ENCODE measurements around the gene TUSC2.

TUSC2 gene

DNA sequence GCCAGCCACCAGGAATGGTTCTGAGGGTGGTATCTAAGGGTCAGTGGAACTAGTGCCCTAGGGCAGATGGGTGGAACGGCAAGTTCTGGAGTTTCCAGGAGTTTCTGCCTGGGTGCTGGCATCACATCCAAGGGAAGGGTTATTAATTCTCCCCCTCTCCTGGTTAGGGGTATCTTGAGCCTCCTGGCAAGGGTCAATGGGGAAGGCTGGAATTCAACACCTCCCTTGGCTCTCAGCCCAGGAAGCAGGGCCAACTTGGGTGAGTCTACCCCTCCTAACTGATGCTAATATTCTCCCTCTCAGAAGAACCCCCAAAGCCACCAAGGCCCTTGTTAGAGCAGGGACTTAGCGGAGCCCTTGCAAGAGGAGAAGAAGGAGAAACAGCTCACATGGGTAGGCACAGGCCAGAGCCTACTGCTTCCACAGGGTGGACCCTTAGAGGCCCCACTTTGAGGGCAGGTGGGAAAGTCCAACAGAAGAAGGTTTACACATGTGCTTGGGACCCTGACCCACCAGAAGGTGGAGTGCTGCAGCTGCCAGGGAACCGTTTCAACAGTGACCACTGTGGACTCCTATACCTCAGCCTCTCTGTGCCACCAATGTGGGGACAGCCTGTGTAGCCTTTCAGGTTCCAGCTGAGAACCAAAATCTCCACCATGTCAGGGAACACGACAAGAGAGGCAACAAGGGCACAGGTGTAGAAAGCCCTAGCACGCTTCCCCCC, 28.0 kb upstream of the TUSC2 start:
- DNase-seq (ENCODE audit: extremely low spot score, insufficient read length, low read depth), result no peak
- no peak for FAIRE-seq

DNA sequence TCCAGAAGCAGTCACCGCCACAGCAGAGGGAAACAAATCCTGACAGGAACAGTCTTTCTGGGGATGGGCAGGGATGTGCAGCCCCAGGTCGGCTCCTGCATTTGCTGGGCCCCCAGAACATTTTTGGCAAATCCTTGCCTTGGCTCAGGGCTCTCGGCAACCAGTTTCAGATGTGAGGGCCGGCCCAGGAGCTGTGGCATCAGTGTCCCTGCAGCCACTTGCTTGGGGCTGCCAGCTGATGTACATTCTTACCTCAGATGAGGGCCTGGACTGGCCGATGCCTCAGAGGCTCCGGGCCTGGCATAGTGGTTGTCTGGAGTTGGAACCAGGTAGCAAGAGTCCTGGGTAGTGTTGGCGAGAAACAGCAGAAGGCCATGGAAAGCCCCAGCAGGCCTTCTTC, 26.8 kb upstream of the TUSC2 start:
- no peak for FAIRE-seq
- no peak for DNase-seq (ENCODE audit: extremely low spot score, insufficient read length, low read depth)

DNA sequence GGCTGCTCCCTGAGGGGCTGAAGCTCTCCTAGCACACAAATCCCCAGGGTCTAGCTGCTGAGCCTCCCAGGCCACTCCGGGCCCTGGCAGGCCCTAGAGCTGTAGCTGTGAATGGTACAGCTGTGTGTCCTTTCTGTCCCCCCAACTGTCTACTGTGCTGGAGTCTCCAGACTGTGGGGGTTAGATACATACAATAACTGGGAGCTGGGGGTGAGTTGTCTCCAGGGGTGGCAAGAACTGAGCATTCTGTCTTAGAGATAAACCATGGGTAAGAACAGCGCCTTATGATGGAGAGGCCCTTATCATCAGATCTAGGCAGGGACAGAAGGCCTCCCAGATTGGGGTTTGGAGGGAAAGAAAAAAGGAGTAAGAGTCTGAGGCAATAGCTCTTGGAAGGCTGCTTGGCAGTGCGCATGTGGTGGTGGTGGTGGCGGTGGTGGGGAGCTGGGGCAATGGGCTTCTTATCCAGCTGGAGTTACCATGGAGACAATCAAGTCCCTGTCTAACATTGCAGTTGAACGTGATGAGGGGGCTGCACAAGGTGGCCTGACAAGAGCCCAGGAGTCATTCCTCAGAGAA, 26.3 kb upstream of the TUSC2 start:
- FAIRE-seq, result no peak

DNA sequence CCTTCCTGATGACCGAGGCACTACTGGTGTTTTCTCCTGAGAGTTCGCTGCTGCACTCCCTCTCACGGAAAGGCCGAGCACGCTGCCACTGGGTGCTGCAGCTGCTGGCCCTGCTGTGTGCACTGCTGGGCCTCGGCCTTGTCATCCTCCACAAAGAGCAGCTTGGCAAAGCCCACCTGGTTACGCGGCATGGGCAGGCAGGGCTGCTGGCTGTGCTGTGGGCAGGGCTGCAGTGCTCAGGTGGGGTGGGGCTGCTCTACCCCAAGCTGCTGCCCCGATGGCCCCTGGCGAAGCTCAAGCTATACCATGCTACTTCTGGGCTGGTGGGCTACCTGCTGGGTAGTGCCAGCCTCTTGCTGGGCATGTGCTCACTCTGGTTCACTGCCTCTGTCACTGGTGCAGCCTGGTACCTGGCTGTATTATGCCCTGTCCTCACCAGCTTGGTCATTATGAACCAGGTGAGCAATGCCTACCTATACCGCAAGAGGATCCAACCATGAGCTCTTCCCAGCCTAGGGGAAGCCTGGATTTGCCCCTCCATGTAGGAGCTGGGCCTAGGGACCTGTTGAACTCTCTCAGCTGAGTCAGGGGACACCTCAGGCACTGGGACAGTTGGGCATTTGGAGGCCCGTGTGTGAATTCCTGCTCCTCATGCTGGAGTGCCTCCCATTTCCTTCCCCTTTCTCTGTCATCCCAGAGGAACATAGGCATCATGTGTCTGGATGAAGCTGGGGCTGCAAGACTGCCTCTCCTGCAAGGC, 25.4 kb upstream of the TUSC2 start:
- FAIRE-seq (no peak), DNase-seq (ENCODE audit: extremely low spot score, insufficient read length, low read depth) (no peak)

More for the DNA sequence above, 26.3 kb upstream of the TUSC2 start:
- no peak for DNase-seq (ENCODE audit: extremely low spot score, insufficient read length, low read depth)

DNA sequence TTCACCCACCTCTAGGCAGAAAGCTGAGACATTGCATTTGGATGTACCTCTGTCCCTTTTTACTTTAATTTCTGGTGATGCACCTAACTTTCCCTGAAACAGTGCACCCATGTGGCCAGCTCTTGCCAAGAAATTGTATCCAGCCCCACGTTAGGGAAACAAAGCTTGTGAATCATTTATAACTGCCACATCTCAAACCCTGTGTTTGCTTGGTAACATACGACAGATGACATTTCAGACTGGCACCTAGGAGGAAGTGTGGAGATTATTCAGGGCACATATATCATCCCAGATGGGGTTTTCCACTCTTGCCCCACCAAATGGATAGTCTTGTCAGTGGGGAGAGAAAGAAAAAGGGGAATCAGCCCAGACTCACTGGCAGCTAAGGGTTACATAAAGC, 24.8 kb upstream of the TUSC2 start:
- DNase-seq (ENCODE audit: extremely low spot score, insufficient read length, low read depth) (no peak), FAIRE-seq (no peak)

DNA sequence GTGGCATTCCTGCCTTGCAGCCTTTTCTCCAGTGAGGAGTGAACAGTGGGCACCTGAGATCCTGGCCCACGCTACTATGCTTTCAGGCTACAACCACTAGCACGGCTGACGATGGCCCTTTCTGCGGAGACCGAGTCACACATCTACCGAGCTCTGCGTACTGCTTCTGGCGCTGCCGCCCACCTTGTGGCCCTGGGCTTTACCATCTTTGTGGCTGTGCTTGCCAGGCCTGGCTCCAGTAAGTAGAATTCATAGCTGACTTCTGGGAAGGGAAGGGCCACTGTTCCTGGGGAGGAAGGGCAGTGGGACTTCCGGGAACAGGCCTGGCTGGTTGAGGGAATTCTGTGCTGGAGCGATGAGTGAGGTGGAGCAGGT, 23.3 kb upstream of the TUSC2 start:
- no peak for FAIRE-seq
- no peak for DNase-seq (ENCODE audit: extremely low spot score, insufficient read length, low read depth)

DNA sequence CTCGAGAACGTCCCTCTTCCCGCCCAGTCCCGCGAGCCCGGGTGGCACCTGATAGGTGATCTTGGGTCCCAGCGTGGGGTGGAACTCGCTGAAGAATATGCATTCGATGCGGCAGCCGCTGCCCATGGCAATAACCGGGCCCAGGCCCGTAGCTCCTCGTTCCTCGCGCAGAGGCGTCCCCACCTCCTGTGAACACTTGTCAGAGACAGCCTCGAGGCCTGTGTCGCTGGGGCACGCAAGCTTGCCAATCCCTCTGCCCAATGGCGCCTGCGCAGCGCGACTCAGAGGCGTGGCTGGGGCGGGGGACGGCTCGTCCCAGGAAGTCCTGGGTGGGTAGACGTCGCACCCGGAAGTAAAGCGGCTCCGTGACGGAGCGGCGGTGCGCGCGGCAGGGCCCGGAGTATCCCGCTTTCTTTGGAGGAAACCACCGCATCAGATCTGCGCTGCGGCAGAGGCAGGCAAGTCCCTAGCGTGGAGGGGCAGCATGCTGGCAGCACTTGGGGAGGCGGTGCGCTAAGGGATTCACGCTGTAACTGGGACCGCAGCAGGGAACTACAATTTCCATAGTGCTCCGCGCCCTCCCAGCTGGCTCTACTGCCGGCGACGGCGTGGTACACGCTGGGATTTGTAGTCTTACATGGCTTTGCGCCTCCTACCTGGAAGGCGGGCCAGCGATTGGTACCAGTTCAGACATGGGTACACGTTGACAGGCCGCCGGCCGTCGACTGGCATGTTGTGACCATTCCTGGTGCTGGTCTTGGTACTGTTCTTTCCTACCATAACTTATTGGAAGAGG, 22.7 kb upstream of the TUSC2 start, which contains the start of the genes CYB561D2 and NPRL2:
CYB561D2 (plus strand) TSS at position 336 of the 796 bp plus-strand sequence. CDS start 572 bp downstream, outside the sequence.
NPRL2 (minus strand) TSS at position 249 of the 796 bp plus-strand sequence; CDS start at position 126, 123 bp downstream.
- FAIRE-seq (peak; percentile 98), DNase-seq (ENCODE audit: extremely low spot score, insufficient read length, low read depth) (peak; percentile 96)

DNA sequence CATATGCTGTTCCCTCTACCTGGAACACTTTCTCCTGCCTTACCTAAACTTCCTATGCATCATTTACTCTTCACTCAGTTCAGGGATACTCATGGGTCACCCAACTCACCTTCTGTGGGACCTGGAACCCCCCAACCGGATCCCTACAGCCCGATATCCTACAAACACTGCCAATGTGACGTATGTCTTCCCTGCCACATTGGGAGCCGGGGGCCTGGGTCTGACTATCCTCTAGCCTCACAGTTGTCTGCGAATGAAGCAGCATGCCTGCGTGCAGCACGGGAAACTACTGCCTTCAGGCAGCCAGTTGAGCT, 22.1 kb upstream of the TUSC2 start:
- DNase-seq (ENCODE audit: extremely low spot score, insufficient read length, low read depth), result no peak
- FAIRE-seq, result no peak

DNA sequence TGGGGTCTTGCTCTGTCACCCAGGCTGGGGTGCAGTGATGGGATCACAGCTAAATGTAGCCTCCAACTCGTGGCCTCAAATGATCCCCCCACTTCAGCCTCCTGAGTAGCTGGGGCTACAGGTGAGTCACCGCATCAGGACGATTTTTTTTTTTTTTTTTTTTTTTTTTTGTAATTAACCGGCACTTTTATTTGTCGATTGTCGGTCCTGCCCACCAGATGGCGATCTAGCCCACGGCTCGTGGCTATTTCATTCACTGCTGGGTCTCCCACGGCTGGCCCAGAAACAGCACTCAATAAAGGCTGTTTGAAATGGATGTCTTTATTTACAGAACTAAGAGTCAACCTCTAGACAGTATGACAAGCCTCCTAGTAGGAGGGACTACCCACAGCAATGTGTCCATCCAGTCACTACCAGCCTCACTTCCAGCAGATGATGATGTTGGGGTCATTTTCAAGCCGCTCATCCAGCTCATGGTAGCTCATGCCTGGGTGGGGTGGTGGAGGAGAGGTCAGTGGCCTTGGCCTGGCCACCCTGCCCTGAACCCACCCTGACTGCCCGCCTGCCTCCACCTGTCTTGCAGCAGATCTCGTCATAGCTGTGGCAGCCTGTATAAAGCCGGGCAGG, 19.3 kb upstream of the TUSC2 start:
- FAIRE-seq, result peak; percentile 72

DNA sequence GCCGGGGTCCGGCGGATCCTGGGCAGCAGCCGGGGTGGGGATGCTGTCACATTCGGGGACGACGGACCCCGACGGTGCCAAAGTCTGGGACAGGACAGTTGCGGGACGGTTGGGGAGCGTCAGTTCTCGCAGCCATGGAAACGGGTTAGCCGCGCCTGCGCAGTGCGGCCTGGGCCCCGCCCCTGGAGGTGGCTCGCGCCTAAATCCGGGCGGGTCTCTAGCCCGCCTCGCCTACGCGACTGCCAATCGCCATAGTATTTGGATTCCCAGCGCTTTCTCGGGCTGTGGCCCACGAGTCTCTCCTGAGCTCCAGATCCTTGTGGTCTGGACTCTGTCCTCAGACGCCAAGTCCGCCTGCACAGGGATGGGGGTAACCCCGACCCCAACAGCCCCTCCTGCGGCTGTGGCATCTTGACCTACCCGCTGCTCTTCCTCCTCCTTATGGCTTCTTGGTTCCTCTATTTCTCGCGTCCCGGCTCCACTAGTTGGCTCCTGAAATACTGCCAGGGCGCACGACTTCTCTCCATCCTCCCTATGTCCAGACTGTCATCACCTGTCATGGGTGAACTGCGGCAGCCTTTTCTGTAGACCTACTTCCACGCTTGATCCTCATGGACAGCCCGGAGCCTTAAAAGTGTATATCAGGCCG, 17.7 kb upstream of the TUSC2 start, which contains the start of gene ZMYND10:
ZMYND10 (minus strand) TSS at position 147 of the 649 bp plus-strand sequence. CDS start 153 bp downstream, outside the sequence.
- DNase-seq (ENCODE audit: extremely low spot score, insufficient read length, low read depth) (no peak), FAIRE-seq (peak; percentile 72)

More for the DNA sequence above, 19.3 kb upstream of the TUSC2 start:
- no peak for DNase-seq (ENCODE audit: extremely low spot score, insufficient read length, low read depth)

DNA sequence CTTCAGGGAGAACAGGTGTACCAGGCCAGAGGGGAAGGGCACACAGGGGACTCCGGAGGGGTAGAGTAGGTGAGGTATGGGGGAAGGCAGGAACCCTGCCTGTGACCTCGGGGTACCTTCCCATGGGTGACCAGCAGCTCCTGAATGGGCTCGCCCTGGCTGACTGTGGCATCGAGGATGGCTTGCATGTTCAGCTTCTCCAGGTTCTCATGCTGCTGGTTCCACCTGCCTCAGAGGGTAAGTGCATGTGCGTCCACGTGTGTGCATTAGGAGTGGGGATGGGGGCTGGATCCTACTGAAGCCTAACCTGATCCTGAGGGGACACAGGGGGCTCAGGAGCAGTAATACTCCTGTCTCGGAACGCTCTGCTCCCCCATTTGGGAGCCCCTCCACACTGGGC, 17.0 kb upstream of the TUSC2 start:
- no peak for FAIRE-seq
- no peak for DNase-seq (ENCODE audit: extremely low spot score, insufficient read length, low read depth)

DNA sequence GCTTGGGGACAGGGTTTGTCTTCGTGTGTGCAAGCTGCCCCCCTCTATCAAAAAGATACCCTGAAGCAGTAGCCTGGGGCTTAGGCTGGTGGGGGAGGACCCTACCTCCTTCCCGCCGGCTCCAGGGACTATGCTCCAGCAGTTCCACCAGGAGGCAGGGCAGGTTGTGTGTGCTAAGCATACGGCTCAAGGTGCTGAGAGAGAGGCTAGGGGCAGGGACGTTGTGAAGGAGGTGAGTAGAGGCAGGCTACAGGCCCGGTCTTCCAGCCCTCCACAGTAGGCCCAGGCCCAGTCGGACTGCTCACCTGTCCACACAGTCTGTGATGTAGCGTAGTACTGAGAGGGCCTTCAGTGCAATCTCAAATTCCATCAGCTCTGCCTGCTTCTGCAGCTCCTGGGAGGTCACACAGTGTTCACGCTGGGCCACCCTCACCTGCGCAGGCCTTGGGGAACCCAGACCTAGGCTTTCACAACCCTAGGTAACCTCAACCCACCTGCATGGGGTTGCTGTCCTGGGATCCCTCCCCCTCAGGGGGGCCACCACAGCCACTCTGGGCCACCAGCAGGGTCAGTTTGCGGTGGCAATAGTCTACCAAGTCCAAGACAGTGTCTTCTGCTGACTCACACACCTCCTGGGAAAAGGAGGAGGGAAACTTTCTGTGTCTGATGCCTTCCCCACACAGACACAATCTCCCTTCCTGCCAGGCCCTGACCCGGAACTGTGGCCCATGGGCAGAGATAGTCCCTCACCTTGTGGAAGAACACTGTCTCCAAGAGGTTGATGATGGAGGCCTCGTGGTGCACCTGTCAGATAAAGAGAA, 15.0 kb upstream of the TUSC2 start:
- FAIRE-seq (no peak), DNase-seq (ENCODE audit: extremely low spot score, insufficient read length, low read depth) (no peak)

DNA sequence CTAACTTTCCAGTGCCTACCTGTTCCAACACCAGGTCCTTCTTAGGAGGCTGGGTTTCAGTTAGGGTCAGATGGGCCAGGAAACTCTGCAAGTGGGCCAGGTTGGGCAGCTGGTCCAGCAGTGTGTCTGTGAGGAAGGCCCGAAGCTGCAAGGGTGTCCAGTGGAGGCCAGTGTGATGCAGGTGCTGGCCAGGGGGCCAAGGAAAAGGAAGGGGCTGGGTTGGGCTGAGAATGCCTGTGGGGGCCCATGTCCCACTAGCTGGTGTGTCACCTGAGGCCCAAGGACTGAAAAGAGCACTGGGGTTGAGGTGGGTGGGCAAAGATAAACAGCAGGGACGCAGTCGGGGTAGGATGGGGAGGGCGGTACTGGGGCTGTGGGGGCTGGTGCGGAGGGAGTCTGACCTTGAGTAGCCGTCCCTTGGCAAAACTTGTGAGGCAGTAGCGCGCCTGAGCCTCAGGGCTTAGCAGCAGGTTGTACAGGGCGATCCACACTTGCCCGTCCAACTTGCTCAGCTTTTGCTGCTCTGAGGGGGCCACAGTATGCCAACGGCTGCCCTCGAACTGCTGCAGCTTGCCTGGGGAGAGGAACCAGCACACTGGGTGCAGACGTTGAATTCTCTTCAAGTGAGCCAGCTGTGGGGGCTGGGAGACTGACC, 14.1 kb upstream of the TUSC2 start:
- no peak for DNase-seq (ENCODE audit: extremely low spot score, insufficient read length, low read depth)
- FAIRE-seq, result no peak

DNA sequence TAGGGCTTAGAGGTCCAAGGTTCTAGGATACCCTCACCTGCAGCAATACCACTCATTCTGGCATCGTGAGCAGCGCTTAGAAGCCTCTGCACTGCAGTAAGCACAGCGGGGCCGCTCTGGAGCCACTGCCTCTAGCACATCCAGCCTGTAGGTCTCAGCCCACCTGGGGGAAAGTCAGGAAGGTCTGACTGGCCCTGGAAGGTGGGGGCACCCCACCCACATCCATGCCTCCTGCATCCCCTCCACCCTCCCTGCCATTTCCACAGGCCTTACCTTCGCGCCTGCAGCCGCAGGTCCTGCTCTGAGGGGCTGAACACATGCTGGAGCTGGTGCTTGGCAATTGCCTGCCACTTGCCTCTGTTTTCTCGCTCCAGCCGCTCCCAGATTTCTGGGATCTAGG, 13.5 kb upstream of the TUSC2 start:
- DNase-seq (ENCODE audit: extremely low spot score, insufficient read length, low read depth) (no peak), FAIRE-seq (no peak)

DNA sequence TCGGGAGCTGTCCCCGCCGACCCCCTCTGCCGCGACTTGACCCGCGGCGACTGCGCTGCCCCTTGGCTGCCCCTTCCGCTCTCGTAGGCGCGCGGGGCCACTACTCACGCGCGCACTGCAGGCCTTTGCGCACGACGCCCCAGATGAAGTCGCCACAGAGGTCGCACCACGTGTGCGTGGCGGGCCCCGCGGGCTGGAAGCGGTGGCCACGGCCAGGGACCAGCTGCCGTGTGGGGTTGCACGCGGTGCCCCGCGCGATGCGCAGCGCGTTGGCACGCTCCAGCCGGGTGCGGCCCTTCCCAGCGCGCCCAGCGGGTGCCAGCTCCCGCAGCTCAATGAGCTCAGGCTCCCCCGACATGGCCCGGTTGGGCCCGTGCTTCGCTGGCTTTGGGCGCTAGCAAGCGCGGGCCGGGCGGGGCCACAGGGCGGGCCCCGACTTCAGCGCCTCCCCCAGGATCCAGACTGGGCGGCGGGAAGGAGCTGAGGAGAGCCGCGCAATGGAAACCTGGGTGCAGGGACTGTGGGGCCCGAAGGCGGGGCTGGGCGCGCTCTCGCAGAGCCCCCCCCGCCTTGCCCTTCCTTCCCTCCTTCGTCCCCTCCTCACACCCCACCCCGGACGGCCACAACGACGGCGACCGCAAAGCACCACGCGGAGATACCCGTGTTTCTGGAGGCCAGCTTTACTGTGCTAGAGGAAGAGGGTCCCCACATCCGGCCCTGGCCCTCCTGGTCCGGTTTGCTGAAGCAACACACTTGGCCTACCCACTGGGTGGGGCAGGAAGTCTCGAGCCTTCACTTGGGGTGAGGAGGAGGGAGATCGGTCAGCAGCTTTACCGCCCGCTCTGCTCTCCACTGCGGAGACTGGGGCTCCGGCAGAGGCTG, 12.7 kb upstream of the TUSC2 start, which contains the start of gene RASSF1:
RASSF1 (minus strand) TSS at position 389 of the 882 bp plus-strand sequence; CDS start at position 358, 31 bp downstream.
- peak; percentile 88 for FAIRE-seq
- peak; percentile 65 for DNase-seq (ENCODE audit: extremely low spot score, insufficient read length, low read depth)

DNA sequence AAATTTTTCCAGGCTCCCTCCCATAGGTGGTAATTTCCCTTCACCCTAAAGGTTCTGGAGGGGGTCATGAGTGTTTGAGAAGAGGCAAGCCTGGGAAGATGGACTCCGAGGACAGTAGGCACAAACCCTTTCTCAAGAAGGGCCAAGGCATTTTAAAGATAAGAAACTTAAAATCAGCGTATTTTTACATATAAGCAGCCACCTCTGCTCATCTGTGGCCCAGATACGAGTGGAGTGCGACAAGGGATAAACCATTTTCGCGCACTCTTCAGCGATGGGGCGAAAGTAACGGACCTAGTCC, 12.1 kb upstream of the TUSC2 start:
- DNase-seq (ENCODE audit: extremely low spot score, insufficient read length, low read depth) (no peak), FAIRE-seq (no peak)

DNA sequence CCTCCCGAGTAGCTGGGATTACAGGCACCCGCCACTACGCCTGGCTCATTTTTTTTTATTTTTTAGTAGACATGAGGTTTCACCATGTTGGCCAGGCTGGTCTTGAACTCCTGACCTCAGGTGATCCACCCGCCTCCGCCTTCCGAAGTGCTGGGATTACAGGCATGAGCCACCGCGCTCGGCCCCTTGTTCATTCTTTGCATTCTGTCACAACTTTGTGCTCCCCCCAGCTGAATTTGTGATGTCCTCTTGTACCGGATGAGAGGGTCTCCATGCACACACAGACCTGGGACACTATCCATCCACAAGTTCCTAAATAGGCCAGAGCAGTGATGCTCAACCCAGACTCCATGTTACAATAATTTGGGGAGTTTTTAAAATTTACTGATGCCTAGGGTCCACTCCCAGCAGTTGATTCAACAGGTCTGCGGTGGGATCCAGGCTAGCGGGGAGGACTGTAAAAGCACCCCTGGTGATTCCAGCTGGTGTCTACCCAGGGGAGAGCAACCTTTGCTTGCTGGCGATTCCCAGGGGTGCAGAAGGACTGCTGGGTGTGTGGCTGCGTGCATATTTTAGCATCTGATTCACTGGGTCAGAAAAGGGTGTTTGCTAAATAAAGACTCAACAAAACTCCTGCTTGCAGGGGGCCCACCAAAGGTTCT, 11.6 kb upstream of the TUSC2 start:
- FAIRE-seq (peak; percentile 26), DNase-seq (ENCODE audit: extremely low spot score, insufficient read length, low read depth) (no peak)
